LHCN-M2 (cell line): ENCODE measurements around the gene EPHA3. TPM values are rescaled to one million over a fixed set of nuclear protein-coding genes. Genes with fewer than 3 reads are reported as not detected.
"Not testable (repeated sequence)": the region's sequence is repeated elsewhere in the genome, so short reads cannot be mapped to it uniquely, and the experiment has no call there.

ENCODE experiments used
- DNase-seq: peaks from one replicate; pipeline ENCODE4 v3.0.0-alpha.2; 2012; ENCODE audit warnings: low read depth
- total RNA-seq: library from RNA; depleted of rRNA; stranded (reverse); fragments of >200 nt; gene quantifications from 2 replicates; pipeline ENCODE4 v1.2.3, GENCODE V29; 2014

Gene EPHA3
- total RNA-seq, 1 experiment from 2014 or later, result 0.17 TPM

DNA sequence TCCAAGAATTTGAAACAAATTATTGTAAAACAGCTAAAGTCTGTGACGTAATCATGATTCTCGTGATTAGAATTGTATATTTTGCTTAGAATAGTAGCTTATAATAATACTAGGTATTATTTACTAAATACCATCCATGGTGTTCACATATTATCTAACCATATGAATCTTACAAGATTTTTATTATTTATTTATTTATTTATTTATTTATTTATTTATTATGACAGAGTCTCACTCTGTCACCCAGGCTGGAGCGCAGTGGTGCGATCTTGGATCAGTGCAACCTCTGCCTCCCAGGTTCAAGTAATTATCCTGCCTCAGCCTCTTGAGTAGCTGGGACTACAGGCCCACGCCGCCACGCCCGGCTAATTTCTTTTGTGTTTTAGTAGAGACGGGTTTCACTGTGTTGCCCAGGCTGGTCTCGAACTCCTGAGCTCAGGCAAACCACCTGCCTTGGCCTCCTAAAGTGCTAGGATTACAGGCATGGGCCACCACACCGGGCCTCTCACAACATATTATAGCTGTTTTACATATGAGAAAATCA lies 173.5 kb downstream of the EPHA3 start:
- no peak for DNase-seq

GRCh38 chr3:89287902-89288508 lies 180.6 kb downstream of the EPHA3 start:
- DNase-seq, result no peak

DNA sequence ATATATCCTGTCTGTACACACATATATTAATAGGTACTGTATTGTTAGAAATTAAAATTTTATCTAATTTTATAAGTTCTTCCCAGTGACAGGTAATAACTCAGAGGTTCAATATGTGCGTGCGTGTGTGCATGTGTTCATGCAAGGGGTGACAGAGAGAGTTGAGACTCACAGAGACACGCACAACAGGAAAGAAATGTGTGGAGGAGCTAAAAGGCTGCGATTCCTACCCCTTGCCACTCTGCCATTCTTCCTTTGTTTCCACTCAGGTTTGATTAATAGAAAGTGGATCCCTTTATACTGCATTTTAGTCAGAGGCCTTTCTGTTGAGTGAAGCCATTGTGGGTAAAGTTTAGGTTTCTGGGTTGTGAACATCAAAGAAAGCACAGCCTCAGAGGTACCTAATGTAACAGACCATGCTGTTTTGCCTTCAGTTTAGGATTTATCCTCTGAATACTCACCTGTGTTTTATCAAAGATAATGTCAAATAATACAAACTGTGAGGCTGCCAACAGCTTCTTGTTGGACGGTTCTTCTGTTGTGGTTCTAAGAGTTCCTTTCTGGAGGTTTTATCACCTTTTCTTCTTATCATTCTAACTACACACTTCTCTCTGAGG lies 182.3 kb downstream of the EPHA3 start:
- no peak for DNase-seq

DNA sequence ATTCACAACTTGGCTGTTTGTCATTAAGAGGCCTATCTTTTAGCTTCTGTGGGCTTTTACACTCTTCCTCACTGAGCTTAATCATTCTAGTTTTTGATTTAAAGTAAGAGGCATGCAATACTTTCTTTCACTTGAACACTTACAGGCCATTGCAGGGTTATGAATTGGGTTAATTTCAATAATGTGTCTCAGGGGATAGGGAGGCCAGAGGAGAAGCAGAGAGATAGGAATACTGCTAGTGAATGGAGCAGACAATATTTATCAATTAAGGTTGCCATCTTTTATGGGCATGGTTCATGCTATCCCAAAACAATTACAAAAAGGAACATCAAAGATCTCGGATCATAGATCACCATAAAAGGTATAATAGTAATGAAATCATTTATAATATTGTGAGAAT lies 189.8 kb downstream of the EPHA3 start:
- DNase-seq, result no peak

DNA sequence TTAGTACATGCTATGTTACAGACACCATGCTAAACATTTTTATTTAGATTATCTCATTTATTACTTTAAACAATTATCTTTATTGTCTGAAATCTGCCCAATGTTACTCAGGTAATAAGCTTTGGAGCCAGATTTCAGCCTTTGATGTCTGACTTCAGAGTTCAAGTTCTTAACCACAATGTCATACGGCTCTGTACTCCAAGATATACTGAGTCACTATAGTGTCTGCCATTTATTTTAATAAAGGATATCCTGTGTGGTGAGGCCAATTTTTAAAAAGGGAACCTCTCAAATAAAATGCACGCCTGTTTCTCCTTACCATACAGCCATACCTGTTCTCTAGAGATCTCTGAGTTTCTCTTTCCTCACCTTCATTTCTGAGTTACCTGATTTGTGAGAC lies 193.1 kb downstream of the EPHA3 start:
- DNase-seq, result peak; percentile 12

- peak; percentile 46 for DNase-seq
Measured at GRCh38 chr3:89300981-89301380, 193.6 kb downstream of the EPHA3 start.

- DNase-seq, result peak; percentile 5
Measured at GRCh38 chr3:89303701-89304100, 196.3 kb downstream of the EPHA3 start.

- DNase-seq, result no peak
Measured at GRCh38 chr3:89306540-89306939, 199.1 kb downstream of the EPHA3 start.

DNA sequence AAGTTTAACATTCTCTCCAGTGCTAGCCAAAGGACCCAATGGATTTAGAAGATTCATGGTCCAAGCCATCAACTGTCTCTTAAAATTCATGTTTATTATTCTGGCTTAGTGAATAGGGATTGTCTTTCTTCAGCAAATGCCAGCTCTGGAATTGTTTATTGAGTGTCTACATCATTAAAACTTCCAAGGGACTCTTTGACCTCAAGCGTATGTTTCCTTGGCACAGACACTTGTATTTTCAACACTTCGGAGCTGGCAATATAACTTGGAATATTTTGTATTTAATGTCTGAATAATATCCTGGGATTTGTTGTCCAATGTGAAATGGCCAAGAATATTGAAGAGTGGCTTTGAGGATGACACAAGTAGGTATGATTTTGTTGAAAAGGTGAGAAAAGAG lies 204.2 kb downstream of the EPHA3 start:
- DNase-seq, result no peak

- DNase-seq, result no peak
Measured at GRCh38 chr3:89312141-89312540, 204.7 kb downstream of the EPHA3 start.

DNA sequence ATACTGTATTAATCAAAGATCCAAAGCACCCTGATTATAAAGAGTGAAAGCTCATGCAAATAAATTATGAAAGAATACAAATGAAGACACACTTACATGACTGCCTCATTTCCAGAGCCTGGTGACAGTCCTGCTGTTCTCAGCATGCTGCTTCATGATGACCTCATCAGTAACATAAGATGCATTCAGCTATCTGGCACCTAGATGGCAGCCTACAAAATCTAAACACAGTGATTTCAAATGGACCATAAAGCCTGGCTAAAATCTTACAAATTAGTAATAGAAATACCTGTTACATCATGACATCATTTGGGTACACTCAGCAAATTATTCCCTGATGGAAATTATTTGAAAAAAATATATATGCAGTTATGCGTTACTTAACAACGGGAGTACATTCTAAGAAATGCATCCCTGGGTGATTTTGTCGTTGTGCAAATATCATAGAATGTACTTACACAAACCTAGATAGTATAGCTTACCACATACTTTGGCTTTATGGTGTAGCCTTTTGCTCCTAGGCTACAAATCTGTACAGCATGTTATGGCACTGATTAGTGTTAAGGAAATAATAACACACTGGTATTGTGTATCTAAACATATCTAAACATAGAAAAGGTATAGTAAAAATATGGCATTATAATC lies 207.2 kb downstream of the EPHA3 start:
- peak; percentile 57 for DNase-seq

GRCh38 chr3:89315750-89316470 lies 208.5 kb downstream of the EPHA3 start:
- no peak for DNase-seq

DNA sequence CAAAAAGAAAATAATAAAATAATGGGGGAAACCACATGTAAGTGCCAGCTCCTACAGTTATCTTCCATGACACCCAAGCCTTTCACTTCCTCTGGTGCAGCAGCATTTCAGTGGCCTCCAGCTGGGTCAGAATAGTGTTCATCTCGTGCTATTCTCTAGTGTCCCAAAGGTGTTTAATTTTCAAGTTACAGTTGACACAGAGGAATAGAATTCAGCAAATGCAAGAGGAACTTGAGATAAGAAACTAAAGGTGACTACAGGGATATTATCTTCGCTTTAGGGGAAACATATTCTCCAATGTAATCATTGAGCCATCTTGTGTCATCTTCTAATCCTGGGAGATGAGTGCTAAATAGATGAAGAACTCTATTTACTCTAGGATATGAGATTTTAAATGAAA lies 212.8 kb downstream of the EPHA3 start:
- no peak for DNase-seq

- DNase-seq, result no peak
Measured at GRCh38 chr3:89326997-89327396, 219.6 kb downstream of the EPHA3 start.

- no peak for DNase-seq
Measured at GRCh38 chr3:89332386-89332785, 225.0 kb downstream of the EPHA3 start.

DNA sequence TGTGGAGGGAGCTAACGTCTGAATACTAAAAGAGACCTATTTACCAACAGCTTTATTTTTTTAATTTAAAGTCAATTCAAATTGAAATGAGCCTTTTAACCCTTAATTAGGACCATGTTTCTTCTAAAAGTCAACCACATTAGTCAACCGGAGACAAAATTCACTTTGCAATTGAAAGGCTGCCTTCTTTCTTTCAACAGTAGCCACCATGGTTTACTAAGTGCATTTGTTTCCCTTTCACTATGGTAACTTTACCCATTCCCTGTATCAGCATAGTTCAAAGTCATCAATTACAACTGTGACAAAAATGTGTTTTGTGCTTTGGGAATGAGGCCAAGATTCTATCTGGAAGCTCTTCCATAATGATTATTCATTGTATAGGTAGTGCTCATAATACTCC lies 225.4 kb downstream of the EPHA3 start:
- DNase-seq, result no peak

- DNase-seq, result no peak
Measured at GRCh38 chr3:89335693-89336092, 228.3 kb downstream of the EPHA3 start.

- no peak for DNase-seq
Measured at GRCh38 chr3:89340408-89340807, 233.0 kb downstream of the EPHA3 start.

DNA sequence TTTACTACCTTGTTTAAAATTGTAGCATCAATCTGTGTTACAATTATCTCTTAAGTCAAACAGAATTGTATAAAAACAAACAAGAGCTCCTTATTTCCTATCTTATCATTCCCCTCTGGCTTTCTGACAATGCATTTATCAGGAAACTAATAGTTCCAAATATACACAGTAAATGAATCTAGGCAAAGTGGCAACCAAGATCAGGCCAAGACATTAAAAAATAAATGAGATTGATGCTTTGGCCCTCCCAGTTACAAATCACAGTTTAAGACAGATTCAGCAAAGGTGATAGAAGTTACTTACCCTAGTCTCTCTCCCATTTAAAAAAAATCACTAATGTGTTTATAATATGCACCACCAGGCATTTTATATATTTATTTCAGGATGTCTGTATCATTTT lies 236.7 kb downstream of the EPHA3 start:
- no peak for DNase-seq

DNA sequence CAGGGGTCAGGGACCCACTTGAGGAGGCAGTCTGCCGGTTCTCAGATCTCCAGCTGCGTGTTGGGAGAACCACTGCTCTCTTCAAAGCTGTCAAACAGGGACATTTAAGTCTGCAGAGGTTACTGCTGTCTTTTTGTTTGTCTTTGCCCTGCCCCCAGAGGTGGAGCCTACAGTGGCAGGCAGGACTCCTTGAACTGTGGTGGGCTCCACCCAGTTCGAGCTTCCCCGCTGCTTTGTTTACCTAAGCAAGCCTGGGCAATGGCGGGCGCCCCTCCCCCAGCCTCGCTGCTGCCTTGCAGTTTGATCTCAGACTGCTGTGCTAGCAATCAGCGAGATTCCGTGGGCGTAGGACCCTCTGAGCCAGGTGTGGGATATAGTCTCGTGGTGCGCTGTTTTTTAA lies 243.5 kb downstream of the EPHA3 start:
- DNase-seq, result not testable (repeated sequence)

GRCh38 chr3:89353465-89353864 lies 246.0 kb downstream of the EPHA3 start:
- peak; percentile 18 for DNase-seq

DNA sequence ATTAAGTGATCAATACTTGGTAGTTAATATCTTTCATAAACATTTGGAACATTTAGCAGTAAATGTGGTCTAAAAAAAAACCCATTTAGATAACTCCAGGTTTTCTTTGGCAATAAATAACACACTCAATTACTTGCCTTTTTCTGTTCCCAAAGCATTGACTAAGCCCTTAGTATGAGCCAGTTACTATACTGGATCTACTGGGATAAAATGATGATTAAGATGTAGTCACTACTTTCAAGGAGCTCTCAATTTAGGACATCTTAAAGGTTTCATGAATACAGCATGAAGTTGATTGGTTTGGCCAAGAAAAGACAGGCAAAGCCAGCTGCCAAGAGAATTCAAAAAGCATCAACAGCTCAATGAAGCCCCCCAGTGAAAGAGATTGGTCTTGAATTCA lies 250.9 kb downstream of the EPHA3 start:
- DNase-seq, result peak; percentile 19
